Measurements from ENCODE around the gene GSTA2. TPM values are rescaled to one million over a fixed set of nuclear protein-coding genes. Genes with fewer than 3 reads are reported as not detected.

GSTA2 gene
- total RNA-seq, 4 donors from 2014 or later, result not detected

- Histone ChIP-seq H3K4me1 (peaks cover 0 to 5% (median 0%) of the 10 kb centered on the region in 3 donors), H3K36me3 (no peaks in the 10 kb centered on the region), H3K27ac (no peak overlapping the region), H3K27me3 (no peaks in the 10 kb centered on the region), H3K9me3 (no peaks in the 10 kb centered on the region), H3K4me3 (no peak overlapping the region)
- TF ChIP-seq CTCF (IDR thresholded peaks at IDR 0.05) (no peak), POLR2A (IDR thresholded peaks at IDR 0.05) (no peak)
- DNase-seq, result no peak
- 92 to 94% methylated on average over 3 of the region's 3 CpGs for WGBS, 2 donors
- intact Hi-C loops (cut with DNase I), result no loop called here
These were observed 29.2 kb downstream of the GSTA2 start for GRCh38 chr6:52734072-52734471.

GRCh38 chr6:52733172-52733571 lies 30.1 kb downstream of the GSTA2 start:
- 92 to 100% methylated on average over 1 of the region's 1 CpG for WGBS, 2 donors
- Histone ChIP-seq H3K27me3 (no peaks in the 10 kb centered on the region), H3K4me1 (peaks cover 0 to 5% (median 0%) of the 10 kb centered on the region in 3 donors), H3K9me3 (no peaks in the 10 kb centered on the region), H3K27ac (no peak overlapping the region), H3K36me3 (no peaks in the 10 kb centered on the region), H3K4me3 (no peak overlapping the region)
- no peak for TF ChIP-seq POLR2A (IDR thresholded peaks at IDR 0.05)
- TF ChIP-seq CTCF (IDR thresholded peaks at IDR 0.05), result no peak
- no peak for DNase-seq
- intact Hi-C loops (cut with DNase I), result no loop called here

- intact Hi-C loops (cut with DNase I), result no loop called here
- H3K4me3 ChIP-seq, result no peak overlapping the region
- no peaks in the 10 kb centered on the region for H3K27me3 ChIP-seq
- no peak for DNase-seq
- peaks cover 0 to 6% (median 5%) of the 10 kb centered on the region in 3 donors for H3K4me1 ChIP-seq
- H3K27ac ChIP-seq, result no peak overlapping the region
- TF ChIP-seq POLR2A (IDR thresholded peaks at IDR 0.05), result no peak
- no peak for TF ChIP-seq CTCF (IDR thresholded peaks at IDR 0.05)
- no peaks in the 10 kb centered on the region for H3K9me3 ChIP-seq
- 24 to 37% methylated on average over 5 of the region's 6 CpGs for WGBS, 2 donors
- H3K36me3 ChIP-seq, result no peaks in the 10 kb centered on the region
These were observed 31.6 kb downstream of the GSTA2 start for GRCh38 chr6:52731719-52732118.

GRCh38 chr6:52729576-52729975 lies 33.7 kb downstream of the GSTA2 start:
- 100% methylated on average over 1 of the region's 1 CpG for WGBS, 2 donors
- Histone ChIP-seq H3K27ac (no peak overlapping the region), H3K9me3 (no peaks in the 10 kb centered on the region), H3K27me3 (no peaks in the 10 kb centered on the region), H3K36me3 (no peaks in the 10 kb centered on the region), H3K4me1 (peaks cover 2 to 28% (median 16%) of the 10 kb centered on the region in 3 donors), H3K4me3 (no peak overlapping the region)
- intact Hi-C loops (cut with DNase I), result no loop called here
- TF ChIP-seq CTCF (IDR thresholded peaks at IDR 0.05), result no peak
- TF ChIP-seq POLR2A (IDR thresholded peaks at IDR 0.05), result no peak
- DNase-seq, result no peak

GRCh38 chr6:52728394-52728793 lies 34.9 kb downstream of the GSTA2 start:
- Histone ChIP-seq H3K4me3 (no peak overlapping the region), H3K27me3 (no peaks in the 10 kb centered on the region), H3K4me1 (peaks cover 13 to 39% (median 21%) of the 10 kb centered on the region in 3 donors), H3K27ac (no peak overlapping the region), H3K36me3 (no peaks in the 10 kb centered on the region), H3K9me3 (no peaks in the 10 kb centered on the region)
- intact Hi-C loops (cut with DNase I), result no loop called here
- 58 to 60% methylated on average over 3 of the region's 3 CpGs for WGBS, 2 donors
- DNase-seq, result no peak
- no peak for TF ChIP-seq POLR2A (IDR thresholded peaks at IDR 0.05)
- TF ChIP-seq CTCF (IDR thresholded peaks at IDR 0.05), result no peak

Data from esophagus squamous epithelium (tissue), 5 donors.